ENCODE measurements around the gene RETREG3. TPM values are rescaled to one million over a fixed set of nuclear protein-coding genes. Genes with fewer than 3 reads are reported as not detected.

The RETREG3 gene
- total and polyA plus RNA-seq, 9 of the 15 experiments (the other 6 are each of a cell fraction or from before 2014, with no cell fraction given) = 4.1 to 39.0 (median 16.9) TPM

GRCh38 chr17:42618442-42619150, 9.4 kb upstream of the RETREG3 start (continued):
- TF ChIP-seq, protein P1, sequence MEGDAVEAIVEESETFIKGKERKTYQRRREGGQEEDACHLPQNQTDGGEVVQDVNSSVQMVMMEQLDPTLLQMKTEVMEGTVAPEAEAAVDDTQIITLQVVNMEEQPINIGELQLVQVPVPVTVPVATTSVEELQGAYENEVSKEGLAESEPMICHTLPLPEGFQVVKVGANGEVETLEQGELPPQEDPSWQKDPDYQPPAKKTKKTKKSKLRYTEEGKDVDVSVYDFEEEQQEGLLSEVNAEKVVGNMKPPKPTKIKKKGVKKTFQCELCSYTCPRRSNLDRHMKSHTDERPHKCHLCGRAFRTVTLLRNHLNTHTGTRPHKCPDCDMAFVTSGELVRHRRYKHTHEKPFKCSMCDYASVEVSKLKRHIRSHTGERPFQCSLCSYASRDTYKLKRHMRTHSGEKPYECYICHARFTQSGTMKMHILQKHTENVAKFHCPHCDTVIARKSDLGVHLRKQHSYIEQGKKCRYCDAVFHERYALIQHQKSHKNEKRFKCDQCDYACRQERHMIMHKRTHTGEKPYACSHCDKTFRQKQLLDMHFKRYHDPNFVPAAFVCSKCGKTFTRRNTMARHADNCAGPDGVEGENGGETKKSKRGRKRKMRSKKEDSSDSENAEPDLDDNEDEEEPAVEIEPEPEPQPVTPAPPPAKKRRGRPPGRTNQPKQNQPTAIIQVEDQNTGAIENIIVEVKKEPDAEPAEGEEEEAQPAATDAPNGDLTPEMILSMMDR (IDR thresholded peaks at IDR 0.05 in 2 of 3, conservative IDR thresholded peaks at IDR 0.05 in 1 of 3; ENCODE audit: insufficient read depth in 2 of 3, low read depth in 1 of 3, low read length in 3 of 3) = peak; percentile 65 to 93 (median 87)
- TF ChIP-seq SRSF7 (optimal IDR thresholded peaks at IDR 0.05; ENCODE audit: low read depth, low read length) = no peak
- TF ChIP-seq DEAF1 (CRISPR knock-in tag; IDR thresholded peaks at IDR 0.05) = 0 out of 2 replicates have a peak, but pooled peaks have one; percentile 20
- peak in 1 of 2 experiments; percentile 62; a peak in 1 of 4 replicates for TF ChIP-seq RCOR1 (IDR thresholded peaks at IDR 0.05; ENCODE audit: borderline replicate concordance in 1 of 2, low read depth in 2 of 2, low read length in 2 of 2)
- TF ChIP-seq JUND (IDR thresholded peaks at IDR 0.05; ENCODE audit: borderline replicate concordance, low read depth, low read length) = peak; percentile 32; the same call in 1 of the 2 replicates
- TF ChIP-seq JUND (tag; IDR thresholded peaks at IDR 0.05; ENCODE audit: borderline replicate concordance, low read depth, low read length) = peak; percentile 31; the same call in 1 of the 3 replicates
- peak in 1 of 3 experiments; percentile 21 for TF ChIP-seq YY1 (IDR thresholded peaks at IDR 0.05; ENCODE audit: borderline replicate concordance in 1 of 3, control insufficient read depth in 1 of 3, extremely low read depth in 1 of 3, insufficient read depth in 3 of 3, insufficient read length in 1 of 3, insufficient replicate concordance in 2 of 3, low read depth in 1 of 3, low read length in 2 of 3)
- TF ChIP-seq, protein P2, sequence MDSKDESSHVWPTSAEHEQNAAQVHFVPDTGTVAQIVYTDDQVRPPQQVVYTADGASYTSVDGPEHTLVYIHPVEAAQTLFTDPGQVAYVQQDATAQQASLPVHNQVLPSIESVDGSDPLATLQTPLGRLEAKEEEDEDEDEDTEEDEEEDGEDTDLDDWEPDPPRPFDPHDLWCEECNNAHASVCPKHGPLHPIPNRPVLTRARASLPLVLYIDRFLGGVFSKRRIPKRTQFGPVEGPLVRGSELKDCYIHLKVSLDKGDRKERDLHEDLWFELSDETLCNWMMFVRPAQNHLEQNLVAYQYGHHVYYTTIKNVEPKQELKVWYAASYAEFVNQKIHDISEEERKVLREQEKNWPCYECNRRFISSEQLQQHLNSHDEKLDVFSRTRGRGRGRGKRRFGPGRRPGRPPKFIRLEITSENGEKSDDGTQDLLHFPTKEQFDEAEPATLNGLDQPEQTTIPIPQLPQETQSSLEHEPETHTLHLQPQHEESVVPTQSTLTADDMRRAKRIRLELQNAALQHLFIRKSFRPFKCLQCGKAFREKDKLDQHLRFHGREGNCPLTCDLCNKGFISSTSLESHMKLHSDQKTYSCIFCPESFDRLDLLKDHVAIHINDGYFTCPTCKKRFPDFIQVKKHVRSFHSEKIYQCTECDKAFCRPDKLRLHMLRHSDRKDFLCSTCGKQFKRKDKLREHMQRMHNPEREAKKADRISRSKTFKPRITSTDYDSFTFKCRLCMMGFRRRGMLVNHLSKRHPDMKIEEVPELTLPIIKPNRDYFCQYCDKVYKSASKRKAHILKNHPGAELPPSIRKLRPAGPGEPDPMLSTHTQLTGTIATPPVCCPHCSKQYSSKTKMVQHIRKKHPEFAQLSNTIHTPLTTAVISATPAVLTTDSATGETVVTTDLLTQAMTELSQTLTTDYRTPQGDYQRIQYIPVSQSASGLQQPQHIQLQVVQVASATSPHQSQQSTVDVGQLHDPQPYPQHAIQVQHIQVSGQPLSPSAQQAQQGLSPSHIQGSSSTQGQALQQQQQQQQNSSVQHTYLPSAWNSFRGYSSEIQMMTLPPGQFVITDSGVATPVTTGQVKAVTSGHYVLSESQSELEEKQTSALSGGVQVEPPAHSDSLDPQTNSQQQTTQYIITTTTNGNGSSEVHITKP (IDR thresholded peaks at IDR 0.05; ENCODE audit: partially characterized antibody) = peak; percentile 81
- TF ChIP-seq NBN (IDR thresholded peaks at IDR 0.05; ENCODE audit: low read depth) = peak; percentile 69; the same call in 1 of the 2 replicates
- TF ChIP-seq ZBTB11 (CRISPR knock-in tag; IDR thresholded peaks at IDR 0.05) = no peak
- peak in 1 of 2 experiments; percentile 82; a peak in 2 of 4 replicates for TF ChIP-seq MAZ (CRISPR knock-in tag; conservative IDR thresholded peaks at IDR 0.05 in 1 of 2, IDR thresholded peaks at IDR 0.05 in 1 of 2)
- peak; percentile 56 to 76 for TF ChIP-seq RAD21 (CRISPR knock-in tag; conservative IDR thresholded peaks at IDR 0.05 in 1 of 2, IDR thresholded peaks at IDR 0.05 in 1 of 2)
